Pancreas (tissue), 10 donors: ENCODE measurements around the gene ANAPC7. TPM values are rescaled to one million over a fixed set of nuclear protein-coding genes. Genes with fewer than 3 reads are reported as not detected.
"Not testable (repeated sequence)": the region's sequence is repeated elsewhere in the genome, so short reads cannot be mapped to it uniquely, and the experiment has no call there.

Experiments used
- ATAC-seq, 4 donors: fragments of 200-7000 bp; cut with Tn5 transposase; one replicate each; pipeline versions ENCODE4 v1.8.0 to v1.9.1; 2020; ENCODE audit warnings: mild to moderate bottlenecking in 4 of 4, moderate library complexity in 4 of 4
- DNase-seq, 6 donors: peaks; one replicate each; pipeline ENCODE4 v3.0.0-alpha.2; 2020
- FAIRE-seq: peaks from 2 replicates; lab custom pipeline; 2012; peaks lifted over from hg19 to GRCh38; lab: Jason Lieb, UNC
- H3K27ac ChIP-seq, 4 donors: fragments of 200-600 bp; sonication (generic); 1 replicate in 3 of 4; 2 replicates in 1 of 4; pipeline versions ENCODE4 v1.5.0 to v1.8.0; 2020
- H3K27me3 ChIP-seq, 4 donors: fragments of 200-600 bp; one replicate each; pipeline ENCODE4 v1.8.0; 2021
- H3K36me3 ChIP-seq, 3 donors: fragments of 200-600 bp; sonication (generic) in 1 of 3; one replicate each; pipeline versions ENCODE4 v1.5.0 to v1.8.0; 2020 to 2021
- H3K4me1 ChIP-seq, 3 donors: fragments of 200-600 bp; one replicate each; pipeline ENCODE4 v1.8.0; 2021
- H3K4me3 ChIP-seq, 4 donors: fragments of 200-600 bp; sonication (generic) in 2 of 4; one replicate each; pipeline versions ENCODE4 v1.5.0 to v1.8.0; 2020 to 2021
- H3K9me3 ChIP-seq, 4 donors: fragments of 200-600 bp; one replicate each; pipeline ENCODE4 v1.8.0; 2021
- CTCF ChIP-seq, 4 donors: fragments of 200-600 bp; sonication (generic) in 3 of 4; IDR thresholded peaks; one replicate each; pipeline versions ENCODE4 v1.5.0 to v1.8.0; 2021; ENCODE audit warnings: antibody characterized with exemption in 4 of 4
- WGBS, 2 donors: extraction: QIAGEN DNeasy Blood & Tissue Kit; methylation state at CpG; one replicate each; pipeline ENCODE4 v1.1.7; 2013; 5-methylcytosine and 5-hydroxymethylcytosine counted together
- intact Hi-C, 3 donors: fragments of 100-400 bp; cut with DNase I; formaldehyde crosslinking; loops; one replicate each; pipeline versions ENCODE4 v1.11.1 to v1.14.2; 2022
- polyA plus RNA-seq, 2 donors: library from polyadenylated mRNA; stranded (reverse); fragments of 200-250 nt; gene quantifications; one replicate each; pipeline ENCODE4 v1.2.3, GENCODE V29; 2013
- total RNA-seq, 6 donors: library from RNA; stranded (reverse); fragmentation: NEBNext Ultra II Directional in 4 of 6; extraction: Animal tissue kit (Norgen Biotek cat#: 25700) in 4 of 6; gene quantifications; one replicate each; pipeline versions ENCODE4 v1.2.1 to v1.2.4, GENCODE V29; 2021 to 2023
- donor health status: healthy with polysubstance abuse.
- donor health status: DM: no; HTN: no; CAD: no; lungs with moderate emphysema.
- donor health status: DM: no; HTN: no; CAD: no.
- donor health status: control.
- donor health status: control.
- donor health status: Bipolar disorder and iron deficiency.
- donor health status: DM: yes; HTN: yes; CAD: no.
- donor health status: DM: no; HTN: no; CAD: no.
- donor health status: DM: no; HTN: no; CAD: no.
- donor health status: DM: yes; HTN: yes; CAD: no.

ANAPC7 gene
- total and polyA plus RNA-seq, 8 donors: 9.7 to 35.1 (median 16.4) TPM

GRCh38 chr12:110421701-110422100 is 18.2 kb upstream of the ANAPC7 start:
- no peaks in the 10 kb centered on the region for H3K27me3 ChIP-seq
- H3K9me3 ChIP-seq: no peaks in the 10 kb centered on the region
- no peak overlapping the region for H3K4me3 ChIP-seq
- no peak for TF ChIP-seq CTCF (IDR thresholded peaks at IDR 0.05)
- no peaks in the 10 kb centered on the region for H3K4me1 ChIP-seq
- ATAC-seq (no peak), FAIRE-seq (no peak), DNase-seq (no peak)
- intact Hi-C loops: loop anchor here (10.0 kb wide), 2 partner anchors 317 to 327 kb away; no protein-coding TSS in a partner anchor
- 62 to 74% methylated on average over 4 of the region's 4 CpGs for WGBS, 2 donors
- no peaks in the 10 kb centered on the region for H3K36me3 ChIP-seq
- H3K27ac ChIP-seq: no peak overlapping the region

GRCh38 chr12:110421159-110421661 is 17.7 kb upstream of the ANAPC7 start:
- intact Hi-C loops: loop anchor here (10.0 kb wide), 2 partner anchors 316 to 326 kb away; no protein-coding TSS in a partner anchor
- no peaks in the 10 kb centered on the region for H3K27me3 ChIP-seq
- no peak for ATAC-seq
- FAIRE-seq: no peak
- no peaks in the 10 kb centered on the region for H3K4me1 ChIP-seq
- no peak for TF ChIP-seq CTCF (IDR thresholded peaks at IDR 0.05)
- no peak overlapping the region for H3K4me3 ChIP-seq
- H3K27ac ChIP-seq: no peak overlapping the region
- DNase-seq: no peak
- 42 to 56% methylated on average over 3 of the region's 3 CpGs for WGBS, 2 donors
- H3K36me3 ChIP-seq: no peaks in the 10 kb centered on the region
- no peaks in the 10 kb centered on the region for H3K9me3 ChIP-seq

GRCh38 chr12:110420644-110421043 is 17.1 kb upstream of the ANAPC7 start:
- DNase-seq, H3K9me3 ChIP-seq, FAIRE-seq, ATAC-seq, H3K4me3 ChIP-seq, H3K36me3 ChIP-seq, H3K4me1 ChIP-seq, H3K27ac ChIP-seq, H3K27me3 ChIP-seq: not testable (repeated sequence)
- WGBS, 2 donors: 81 to 88% methylated on average over 1 of the region's 1 CpG
- intact Hi-C loops: loop anchor here (10.0 kb wide), 2 partner anchors 316 to 326 kb away; no protein-coding TSS in a partner anchor

- H3K4me1 ChIP-seq, H3K36me3 ChIP-seq, DNase-seq, H3K4me3 ChIP-seq, H3K27ac ChIP-seq, H3K9me3 ChIP-seq, intact Hi-C loops, ATAC-seq, FAIRE-seq, H3K27me3 ChIP-seq: not testable (repeated sequence)
- 80 to 92% methylated on average over 3 of the region's 3 CpGs for WGBS, 2 donors
These were observed 13.6 kb upstream of the ANAPC7 start for GRCh38 chr12:110417113-110417512.

GRCh38 chr12:110410086-110410485 is 6.6 kb upstream of the ANAPC7 start:
- H3K4me1 ChIP-seq, intact Hi-C loops, H3K9me3 ChIP-seq, DNase-seq, H3K27ac ChIP-seq, ATAC-seq, FAIRE-seq, H3K27me3 ChIP-seq, H3K36me3 ChIP-seq, H3K4me3 ChIP-seq: not testable (repeated sequence)
- WGBS, 2 donors: 71 to 84% methylated on average over 6 of the region's 6 CpGs

- H3K36me3 ChIP-seq, FAIRE-seq, intact Hi-C loops, DNase-seq, H3K27me3 ChIP-seq, H3K4me3 ChIP-seq, ATAC-seq, H3K4me1 ChIP-seq, H3K9me3 ChIP-seq, H3K27ac ChIP-seq: not testable (repeated sequence)
- WGBS, 2 donors: 92 to 93% methylated on average over 16 of the region's 16 CpGs
These were observed 1.7 kb upstream of the ANAPC7 start for GRCh38 chr12:110405126-110405662.
